ENCODE data around the gene FERMT3. TPM values are rescaled to one million over a fixed set of nuclear protein-coding genes. Genes with fewer than 3 reads are reported as not detected.
A peak's percentile ranks its signal among the peaks of the same experiment; 100 is the strongest.

Gene FERMT3
- total RNA-seq, 4 donors from 2014 or later = 4.7 to 22.2 (median 8.2) TPM

DNA sequence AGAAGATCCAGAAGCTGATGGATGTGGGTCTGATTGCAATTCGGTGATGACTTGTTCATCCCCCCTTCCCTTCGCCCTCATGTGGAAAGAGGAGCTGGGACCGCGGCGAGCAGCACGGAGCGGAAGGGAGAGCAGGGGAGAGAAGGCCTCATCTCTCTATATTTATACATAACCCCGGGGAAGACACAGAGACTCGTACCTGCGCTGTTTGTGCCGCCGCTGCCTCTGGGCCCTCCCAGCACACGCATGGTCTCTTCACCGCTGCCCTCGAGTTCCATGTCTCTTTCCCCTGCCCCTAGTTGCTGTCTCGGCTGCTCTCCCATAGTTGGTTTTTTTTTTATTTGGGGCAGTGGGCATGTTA is 2.5 kb upstream of the FERMT3 start:
- H3K4me1 ChIP-seq = peaks cover 36% of the 10 kb centered on the region
- 66% methylated on average over 15 of the region's 16 CpGs for WGBS
- H3K36me3 ChIP-seq = peaks cover 59% of the 10 kb centered on the region
- no peak for TF ChIP-seq POLR2AphosphoS5 (IDR thresholded peaks at IDR 0.05)
- no peak for TF ChIP-seq POLR2A (IDR thresholded peaks at IDR 0.05)
- TF ChIP-seq EP300 (IDR thresholded peaks at IDR 0.05) = no peak
- TF ChIP-seq, protein P1, sequence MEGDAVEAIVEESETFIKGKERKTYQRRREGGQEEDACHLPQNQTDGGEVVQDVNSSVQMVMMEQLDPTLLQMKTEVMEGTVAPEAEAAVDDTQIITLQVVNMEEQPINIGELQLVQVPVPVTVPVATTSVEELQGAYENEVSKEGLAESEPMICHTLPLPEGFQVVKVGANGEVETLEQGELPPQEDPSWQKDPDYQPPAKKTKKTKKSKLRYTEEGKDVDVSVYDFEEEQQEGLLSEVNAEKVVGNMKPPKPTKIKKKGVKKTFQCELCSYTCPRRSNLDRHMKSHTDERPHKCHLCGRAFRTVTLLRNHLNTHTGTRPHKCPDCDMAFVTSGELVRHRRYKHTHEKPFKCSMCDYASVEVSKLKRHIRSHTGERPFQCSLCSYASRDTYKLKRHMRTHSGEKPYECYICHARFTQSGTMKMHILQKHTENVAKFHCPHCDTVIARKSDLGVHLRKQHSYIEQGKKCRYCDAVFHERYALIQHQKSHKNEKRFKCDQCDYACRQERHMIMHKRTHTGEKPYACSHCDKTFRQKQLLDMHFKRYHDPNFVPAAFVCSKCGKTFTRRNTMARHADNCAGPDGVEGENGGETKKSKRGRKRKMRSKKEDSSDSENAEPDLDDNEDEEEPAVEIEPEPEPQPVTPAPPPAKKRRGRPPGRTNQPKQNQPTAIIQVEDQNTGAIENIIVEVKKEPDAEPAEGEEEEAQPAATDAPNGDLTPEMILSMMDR (IDR thresholded peaks at IDR 0.05) = no peak
- no peak overlapping the region for H3K27ac ChIP-seq
- H3K4me3 ChIP-seq = no peak overlapping the region
- no peaks in the 10 kb centered on the region for H3K27me3 ChIP-seq
- no peaks in the 10 kb centered on the region for H3K9me3 ChIP-seq
- no peak for DNase-seq (ENCODE audit: low spot score in 2 of 2)

DNA sequence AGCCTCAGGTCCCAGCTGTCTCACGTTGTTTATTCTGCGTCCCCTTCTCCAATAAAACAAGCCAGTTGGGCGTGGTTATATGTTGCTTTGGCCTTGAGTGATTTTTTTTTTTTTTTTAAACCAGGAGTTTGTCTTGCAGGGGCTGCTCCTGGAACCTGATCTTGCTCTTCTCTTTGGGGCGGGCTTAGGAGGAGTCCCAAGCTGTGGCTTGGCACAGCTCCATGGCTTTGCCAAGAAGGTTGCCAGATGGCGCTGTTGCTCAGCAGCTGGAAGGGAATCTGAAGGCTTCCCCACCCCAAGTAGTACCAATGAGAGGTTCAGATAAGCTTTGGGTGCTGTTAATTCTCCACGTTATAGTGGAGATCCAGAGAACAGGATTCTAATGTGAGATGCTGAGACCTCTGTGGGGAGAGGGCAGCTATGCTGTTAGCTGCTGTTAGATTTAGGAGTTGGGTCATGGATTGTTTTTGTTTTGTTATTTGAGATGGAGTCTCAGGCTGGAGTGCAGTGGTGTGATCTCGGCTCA is 2.0 kb upstream of the FERMT3 start:
- DNase-seq (ENCODE audit: low spot score in 2 of 2) = peak; percentile 90
- 22% methylated on average over 7 of the region's 7 CpGs for WGBS
- Histone ChIP-seq H3K4me3 (no peak overlapping the region), H3K27me3 (no peaks in the 10 kb centered on the region), H3K9me3 (no peaks in the 10 kb centered on the region), H3K36me3 (peaks cover 54% of the 10 kb centered on the region), H3K27ac (no peak overlapping the region), H3K4me1 (peaks cover 36% of the 10 kb centered on the region)
- no peak for TF ChIP-seq POLR2A (IDR thresholded peaks at IDR 0.05)
- TF ChIP-seq, protein P1 (IDR thresholded peaks at IDR 0.05) = peak; percentile 70 to 72
- no peak for TF ChIP-seq EP300 (IDR thresholded peaks at IDR 0.05)
- TF ChIP-seq POLR2AphosphoS5 (IDR thresholded peaks at IDR 0.05) = peak in 2 of 3 donors; percentile 40 to 55

DNA sequence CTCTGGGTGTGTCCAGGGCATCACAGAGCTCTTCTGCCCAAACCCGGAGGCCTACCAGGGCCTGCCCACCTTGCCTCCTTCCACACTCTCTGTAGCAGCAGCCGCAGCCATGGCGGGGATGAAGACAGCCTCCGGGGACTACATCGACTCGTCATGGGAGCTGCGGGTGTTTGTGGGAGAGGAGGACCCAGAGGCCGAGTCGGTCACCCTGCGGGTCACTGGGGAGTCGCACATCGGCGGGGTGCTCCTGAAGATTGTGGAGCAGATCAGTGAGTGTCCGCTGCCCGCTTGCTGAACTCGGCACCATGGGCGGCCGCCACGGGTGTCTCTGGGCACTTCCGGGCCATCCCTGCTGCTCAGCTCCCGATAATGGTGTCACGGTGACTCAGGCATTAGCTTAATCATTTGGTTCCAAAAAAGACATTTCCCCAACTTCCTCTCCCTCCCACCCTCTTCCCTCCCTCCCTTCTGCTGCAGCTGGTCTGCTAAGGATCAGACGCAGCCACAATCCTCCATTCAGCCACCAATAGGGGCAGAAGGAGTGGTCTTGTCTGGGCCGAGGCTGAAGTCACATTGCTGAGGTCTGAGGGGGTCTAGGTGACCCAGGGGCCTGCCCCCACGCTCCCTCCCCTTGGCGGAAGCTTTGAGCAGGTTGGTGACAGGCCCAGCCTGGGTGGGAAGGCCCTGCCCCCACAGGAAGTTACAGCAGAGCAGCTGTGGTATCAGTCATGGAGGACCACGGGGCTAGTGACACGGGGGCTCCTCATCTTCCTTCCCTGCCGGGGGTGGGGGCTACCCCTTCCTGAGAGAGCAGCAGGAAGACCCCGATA is 950 bp downstream of the FERMT3 start:
- Histone ChIP-seq H3K27ac (peak overlapping the region; percentile 81), H3K4me1 (peaks cover 36% of the 10 kb centered on the region), H3K9me3 (no peaks in the 10 kb centered on the region), H3K27me3 (no peaks in the 10 kb centered on the region), H3K4me3 (peak overlapping the region; percentile 45), H3K36me3 (peaks cover 32% of the 10 kb centered on the region)
- 44% methylated on average over 27 of the region's 30 CpGs for WGBS
- peak in 1 of 2 donors; percentile 81 for DNase-seq (ENCODE audit: low spot score in 2 of 2)
- TF ChIP-seq EP300 (IDR thresholded peaks at IDR 0.05) (no peak), POLR2A (IDR thresholded peaks at IDR 0.05) (peak in 1 of 2 donors; percentile 22), POLR2AphosphoS5 (IDR thresholded peaks at IDR 0.05) (no peak)
- TF ChIP-seq, protein P1 (IDR thresholded peaks at IDR 0.05) = no peak

DNA sequence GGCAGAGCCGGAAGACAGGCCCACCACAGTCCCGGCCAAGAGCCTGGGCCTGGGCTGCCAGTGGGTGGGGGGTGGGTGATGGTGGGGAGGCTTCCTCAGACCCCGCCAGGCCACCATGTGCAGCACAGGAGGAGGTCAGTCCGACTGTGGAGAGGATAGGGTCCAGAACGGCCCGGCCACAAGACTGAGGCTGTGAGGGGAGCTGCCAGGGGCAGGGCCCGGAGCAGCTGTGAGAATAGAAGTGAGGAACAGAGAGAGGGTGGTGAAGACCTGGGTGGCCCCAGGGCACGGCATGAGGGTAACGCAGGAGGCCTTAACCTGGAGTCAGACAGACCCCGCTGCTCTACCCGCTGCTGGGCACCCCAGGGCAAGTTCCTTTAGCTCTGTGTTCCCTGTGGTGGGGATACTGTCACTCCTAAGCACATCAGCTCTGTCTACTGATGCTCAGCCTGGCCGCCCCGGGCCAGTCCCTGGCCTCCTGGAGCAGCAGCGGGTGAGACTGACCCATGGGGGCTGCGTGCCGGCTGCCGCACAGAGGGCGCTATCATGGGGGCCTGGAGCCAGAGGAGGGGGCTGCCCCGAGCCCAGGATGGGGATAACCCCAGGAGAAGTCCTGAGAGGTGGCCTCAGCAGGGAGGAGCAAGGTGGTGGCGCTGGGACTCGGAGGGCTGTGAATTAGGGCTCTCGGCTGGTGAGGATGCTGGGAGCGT is 1.7 kb downstream of the FERMT3 start:
- peaks cover 36% of the 10 kb centered on the region for H3K4me1 ChIP-seq
- H3K27me3 ChIP-seq = no peaks in the 10 kb centered on the region
- TF ChIP-seq POLR2A (IDR thresholded peaks at IDR 0.05) (no peak), EP300 (IDR thresholded peaks at IDR 0.05) (no peak), POLR2AphosphoS5 (IDR thresholded peaks at IDR 0.05) (no peak)
- TF ChIP-seq, protein P1 (IDR thresholded peaks at IDR 0.05) = no peak
- H3K4me3 ChIP-seq = peak overlapping the region; percentile 45
- no peak for DNase-seq (ENCODE audit: low spot score in 2 of 2)
- H3K9me3 ChIP-seq = no peaks in the 10 kb centered on the region
- peak overlapping the region; percentile 81 for H3K27ac ChIP-seq
- peaks cover 24% of the 10 kb centered on the region for H3K36me3 ChIP-seq
- 78% methylated on average over 21 of the region's 23 CpGs for WGBS
